Stimulated activated naive CD8-positive, alpha-beta T cell treated with anti-CD3 and anti-CD28 coated beads, Interleukin-15, Interleukin-2, amounts not matched to agents 100 U/mL and 50 U/mL, for 24 hours (primary cell): Measurements from ENCODE around the gene NRSN2.
"Not testable (repeated sequence)": the region's sequence is repeated elsewhere in the genome, so short reads cannot be mapped to it uniquely, and the experiment has no call there.

Experiments
- ATAC-seq: fragments of 150-1000 bp; cut with Tn5 transposase; one replicate; pipeline ENCODE4 v1.10.0; 2021
- DNase-seq: peaks from one replicate; pipeline ENCODE4 v3.0.0; 2021

NRSN2 gene

GRCh38 chr20:354298-354977 lies 7.5 kb downstream of the NRSN2 start:
- DNase-seq = peak; percentile 77
- ATAC-seq = peak; percentile 95

GRCh38 chr20:356154-356553 lies 9.2 kb downstream of the NRSN2 start:
- ATAC-seq = not testable (repeated sequence)

GRCh38 chr20:356745-357144 lies 9.8 kb downstream of the NRSN2 start:
- no peak for ATAC-seq
- DNase-seq = no peak

More at GRCh38 chr20:356154-356553, 9.2 kb downstream of the NRSN2 start:
- not testable (repeated sequence) for DNase-seq

- ATAC-seq (no peak), DNase-seq (no peak)
These were observed 12.1 kb downstream of the NRSN2 start for GRCh38 chr20:358891-359555.

- DNase-seq (no peak), ATAC-seq (no peak)
These were observed 14.7 kb downstream of the NRSN2 start for GRCh38 chr20:361561-361960.

GRCh38 chr20:362271-363254 lies 15.7 kb downstream of the NRSN2 start:
- DNase-seq = peak; percentile 65

GRCh38 chr20:363319-364078 lies 16.6 kb downstream of the NRSN2 start:
- ATAC-seq (peak; percentile 19), DNase-seq (no peak)

More at GRCh38 chr20:362271-363254, 15.7 kb downstream of the NRSN2 start:
- ATAC-seq = peak; percentile 75

GRCh38 chr20:364905-365794 lies 18.2 kb downstream of the NRSN2 start:
- ATAC-seq = no peak
- DNase-seq = no peak

- ATAC-seq = no peak
- DNase-seq = no peak
These were observed 19.3 kb downstream of the NRSN2 start for GRCh38 chr20:366041-366718.

- ATAC-seq (no peak), DNase-seq (no peak)
These were observed 20.0 kb downstream of the NRSN2 start for GRCh38 chr20:366719-367485.

GRCh38 chr20:367486-367887 lies 20.6 kb downstream of the NRSN2 start:
- DNase-seq (no peak), ATAC-seq (no peak)

- DNase-seq (no peak), ATAC-seq (no peak)
These were observed 22.0 kb downstream of the NRSN2 start for GRCh38 chr20:368915-369314.

GRCh38 chr20:370151-370600 lies 23.3 kb downstream of the NRSN2 start:
- DNase-seq = no peak
- no peak for ATAC-seq

- DNase-seq (no peak), ATAC-seq (no peak)
These were observed 24.3 kb downstream of the NRSN2 start for GRCh38 chr20:370977-371754.

- DNase-seq (no peak), ATAC-seq (no peak)
These were observed 25.0 kb downstream of the NRSN2 start for GRCh38 chr20:371755-372542.

- ATAC-seq = peak; percentile 61
- not testable (repeated sequence) for DNase-seq
These were observed 25.7 kb downstream of the NRSN2 start for GRCh38 chr20:372543-373082.

- DNase-seq = no peak
- ATAC-seq = no peak
These were observed 26.4 kb downstream of the NRSN2 start for GRCh38 chr20:373171-373890.
